ENCODE results near the gene ZNRF3.

Gene ZNRF3

DNA sequence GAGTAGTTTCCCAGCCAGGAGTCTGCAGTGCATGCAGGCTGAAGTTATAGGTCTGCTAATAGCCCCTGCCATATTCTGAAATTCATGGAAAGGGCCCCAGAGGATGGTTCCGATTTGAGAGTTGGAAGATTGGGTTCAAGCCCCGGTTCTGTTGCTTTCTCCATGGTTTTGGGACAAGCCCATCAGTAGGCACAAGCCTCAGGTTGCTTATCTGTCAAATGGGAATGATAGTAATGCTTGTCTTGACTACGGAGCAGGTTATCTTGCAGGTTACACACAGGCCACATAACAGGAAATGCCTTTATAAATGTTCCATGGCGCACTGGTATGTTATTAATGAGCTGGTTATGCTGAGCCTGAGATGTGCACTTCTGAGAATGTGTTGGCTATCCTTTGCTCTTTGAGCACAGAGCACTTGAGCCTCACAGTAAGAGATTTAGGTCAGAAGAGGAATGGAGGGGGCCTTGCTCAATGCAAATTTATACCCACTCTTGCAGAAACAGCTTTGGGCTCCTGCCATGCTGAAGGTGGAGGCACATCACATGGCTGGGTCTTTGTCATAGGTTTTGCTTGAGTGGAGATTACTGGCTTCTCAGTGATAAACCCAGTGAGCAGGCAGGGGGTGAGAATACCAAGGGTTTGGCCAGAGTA, 47.1 kb downstream of the ZNRF3 start:
- no peak for TF ChIP-seq GLIS3 (CRISPR knock-in tag; IDR thresholded peaks at IDR 0.05)
- no peak for TF ChIP-seq ESRRG (CRISPR knock-in tag; IDR thresholded peaks at IDR 0.05)
- TF ChIP-seq, protein P1, sequence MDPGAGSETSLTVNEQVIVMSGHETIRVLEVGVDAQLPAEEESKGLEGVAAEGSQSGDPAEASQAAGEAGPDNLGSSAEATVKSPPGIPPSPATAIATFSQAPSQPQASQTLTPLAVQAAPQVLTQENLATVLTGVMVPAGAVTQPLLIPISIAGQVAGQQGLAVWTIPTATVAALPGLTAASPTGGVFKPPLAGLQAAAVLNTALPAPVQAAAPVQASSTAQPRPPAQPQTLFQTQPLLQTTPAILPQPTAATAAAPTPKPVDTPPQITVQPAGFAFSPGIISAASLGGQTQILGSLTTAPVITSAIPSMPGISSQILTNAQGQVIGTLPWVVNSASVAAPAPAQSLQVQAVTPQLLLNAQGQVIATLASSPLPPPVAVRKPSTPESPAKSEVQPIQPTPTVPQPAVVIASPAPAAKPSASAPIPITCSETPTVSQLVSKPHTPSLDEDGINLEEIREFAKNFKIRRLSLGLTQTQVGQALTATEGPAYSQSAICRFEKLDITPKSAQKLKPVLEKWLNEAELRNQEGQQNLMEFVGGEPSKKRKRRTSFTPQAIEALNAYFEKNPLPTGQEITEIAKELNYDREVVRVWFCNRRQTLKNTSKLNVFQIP (CRISPR knock-in tag; IDR thresholded peaks at IDR 0.05; ENCODE audit: borderline replicate concordance, low read depth): no peak
- peak; percentile 34; the same call in 1 of the 3 replicates for ATAC-seq

DNA sequence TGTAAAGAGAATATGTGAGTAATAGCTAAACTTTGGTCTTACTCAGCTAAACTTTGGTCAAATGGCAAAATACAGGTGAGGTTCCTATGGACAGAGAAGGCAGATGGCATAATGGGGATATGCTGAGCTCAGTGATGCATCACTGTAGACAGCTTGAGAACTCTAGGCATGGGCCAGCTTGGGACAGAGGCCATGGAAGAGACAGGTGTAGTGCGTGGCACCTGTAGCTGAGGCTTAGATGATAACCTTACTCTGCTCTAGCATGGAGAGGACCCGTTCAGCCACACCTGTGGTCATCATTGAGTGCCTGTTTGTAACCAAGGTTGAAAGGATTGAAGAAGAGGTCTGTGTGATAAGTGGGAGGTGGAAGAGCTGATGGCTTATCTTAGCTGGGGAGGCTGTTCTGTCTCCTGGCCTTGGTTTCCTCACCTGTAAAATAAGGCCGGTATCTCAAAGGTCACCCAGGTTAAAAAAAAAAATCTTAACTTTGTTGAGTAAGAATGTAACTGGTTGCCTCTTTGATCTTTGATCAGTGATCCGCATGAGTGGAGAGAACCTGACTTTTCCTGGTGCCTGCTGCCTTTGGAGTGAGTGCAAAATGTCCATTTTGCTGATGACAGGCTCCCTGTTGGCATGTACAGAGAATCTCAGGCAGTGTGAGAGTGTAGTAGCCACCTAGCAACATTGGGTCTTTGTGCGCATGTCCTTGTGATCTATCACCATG, 48.6 kb downstream of the ZNRF3 start:
- no peak for ATAC-seq
- no peak for TF ChIP-seq CSDC2 (CRISPR knock-in tag; IDR thresholded peaks at IDR 0.05)
- TF ChIP-seq ZC3H10 (CRISPR knock-in tag; IDR thresholded peaks at IDR 0.05): no peak
- no peak for TF ChIP-seq ZNF70 (CRISPR knock-in tag; IDR thresholded peaks at IDR 0.05)
- TF ChIP-seq TOX (CRISPR knock-in tag; IDR thresholded peaks at IDR 0.05; ENCODE audit: borderline replicate concordance): no peak
- no peak for TF ChIP-seq BACH2 (CRISPR knock-in tag; IDR thresholded peaks at IDR 0.05; ENCODE audit: borderline replicate concordance)
- TF ChIP-seq ISL1 (CRISPR knock-in tag; IDR thresholded peaks at IDR 0.05): no peak
- TF ChIP-seq PPARA (CRISPR knock-in tag; IDR thresholded peaks at IDR 0.05; ENCODE audit: borderline replicate concordance): no peak
- TF ChIP-seq RARB (CRISPR knock-in tag; IDR thresholded peaks at IDR 0.05): no peak

DNA sequence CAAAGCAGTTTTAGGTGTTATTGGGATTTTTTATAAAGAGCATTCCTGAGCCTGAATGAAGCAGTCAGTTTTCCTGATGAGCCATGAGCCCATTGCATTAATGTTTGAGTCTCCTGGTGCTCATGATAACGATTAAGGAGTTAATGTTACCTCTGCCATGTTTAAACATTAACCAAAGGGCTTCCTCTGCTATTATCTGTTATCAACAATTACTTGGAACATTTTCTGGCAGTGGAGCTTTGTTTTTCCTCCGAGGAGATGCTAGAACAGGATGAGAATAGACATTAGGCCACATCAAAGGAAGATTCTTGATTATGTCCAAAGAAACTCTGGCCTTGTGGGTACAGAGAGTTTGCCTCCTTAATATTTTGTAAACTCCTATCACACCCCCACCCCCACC, 49.9 kb downstream of the ZNRF3 start:
- no peak for TF ChIP-seq GLIS3 (CRISPR knock-in tag; IDR thresholded peaks at IDR 0.05)
- TF ChIP-seq, protein P2, sequence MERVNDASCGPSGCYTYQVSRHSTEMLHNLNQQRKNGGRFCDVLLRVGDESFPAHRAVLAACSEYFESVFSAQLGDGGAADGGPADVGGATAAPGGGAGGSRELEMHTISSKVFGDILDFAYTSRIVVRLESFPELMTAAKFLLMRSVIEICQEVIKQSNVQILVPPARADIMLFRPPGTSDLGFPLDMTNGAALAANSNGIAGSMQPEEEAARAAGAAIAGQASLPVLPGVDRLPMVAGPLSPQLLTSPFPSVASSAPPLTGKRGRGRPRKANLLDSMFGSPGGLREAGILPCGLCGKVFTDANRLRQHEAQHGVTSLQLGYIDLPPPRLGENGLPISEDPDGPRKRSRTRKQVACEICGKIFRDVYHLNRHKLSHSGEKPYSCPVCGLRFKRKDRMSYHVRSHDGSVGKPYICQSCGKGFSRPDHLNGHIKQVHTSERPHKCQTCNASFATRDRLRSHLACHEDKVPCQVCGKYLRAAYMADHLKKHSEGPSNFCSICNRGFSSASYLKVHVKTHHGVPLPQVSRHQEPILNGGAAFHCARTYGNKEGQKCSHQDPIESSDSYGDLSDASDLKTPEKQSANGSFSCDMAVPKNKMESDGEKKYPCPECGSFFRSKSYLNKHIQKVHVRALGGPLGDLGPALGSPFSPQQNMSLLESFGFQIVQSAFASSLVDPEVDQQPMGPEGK (CRISPR knock-in tag; IDR thresholded peaks at IDR 0.05; ENCODE audit: borderline replicate concordance): no peak
- TF ChIP-seq TOX (CRISPR knock-in tag; IDR thresholded peaks at IDR 0.05; ENCODE audit: borderline replicate concordance): no peak
- TF ChIP-seq, protein P3, sequence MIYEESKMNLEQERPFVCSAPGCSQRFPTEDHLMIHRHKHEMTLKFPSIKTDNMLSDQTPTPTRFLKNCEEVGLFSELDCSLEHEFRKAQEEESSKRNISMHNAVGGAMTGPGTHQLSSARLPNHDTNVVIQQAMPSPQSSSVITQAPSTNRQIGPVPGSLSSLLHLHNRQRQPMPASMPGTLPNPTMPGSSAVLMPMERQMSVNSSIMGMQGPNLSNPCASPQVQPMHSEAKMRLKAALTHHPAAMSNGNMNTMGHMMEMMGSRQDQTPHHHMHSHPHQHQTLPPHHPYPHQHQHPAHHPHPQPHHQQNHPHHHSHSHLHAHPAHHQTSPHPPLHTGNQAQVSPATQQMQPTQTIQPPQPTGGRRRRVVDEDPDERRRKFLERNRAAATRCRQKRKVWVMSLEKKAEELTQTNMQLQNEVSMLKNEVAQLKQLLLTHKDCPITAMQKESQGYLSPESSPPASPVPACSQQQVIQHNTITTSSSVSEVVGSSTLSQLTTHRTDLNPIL (CRISPR knock-in tag; IDR thresholded peaks at IDR 0.05; ENCODE audit: low read depth): no peak
- no peak for TF ChIP-seq SNAI2 (CRISPR knock-in tag; IDR thresholded peaks at IDR 0.05)
- no peak for TF ChIP-seq RARB (CRISPR knock-in tag; IDR thresholded peaks at IDR 0.05)
- TF ChIP-seq OSR1 (CRISPR knock-in tag; IDR thresholded peaks at IDR 0.05): no peak
- no peak for TF ChIP-seq ZC3H10 (CRISPR knock-in tag; IDR thresholded peaks at IDR 0.05)
- TF ChIP-seq ESRRG (CRISPR knock-in tag; IDR thresholded peaks at IDR 0.05): no peak
- ATAC-seq: no peak

DNA sequence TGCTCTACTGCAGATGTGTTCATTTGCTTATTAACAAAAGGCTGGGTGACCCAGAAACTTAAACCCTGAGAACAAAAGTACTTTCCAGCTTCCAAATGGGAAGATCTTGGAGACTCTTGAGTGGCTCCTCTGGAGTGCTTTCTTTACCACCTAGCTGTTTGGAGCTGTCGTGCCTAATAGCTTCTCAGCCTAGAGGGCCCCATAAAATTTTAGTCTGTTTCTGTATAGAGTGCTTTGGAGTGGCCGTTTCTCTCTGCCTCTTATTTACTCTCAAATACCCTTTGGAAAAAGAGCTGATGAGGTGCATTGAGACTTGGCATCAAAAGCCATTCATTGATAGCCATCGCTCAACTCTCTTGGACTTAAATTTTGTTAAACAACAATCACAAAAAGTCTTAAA, 50.7 kb downstream of the ZNRF3 start:
- ATAC-seq: no peak
- TF ChIP-seq, protein P2 (CRISPR knock-in tag; IDR thresholded peaks at IDR 0.05; ENCODE audit: borderline replicate concordance): no peak
- TF ChIP-seq ESRRG (CRISPR knock-in tag; IDR thresholded peaks at IDR 0.05): no peak
- TF ChIP-seq, protein P4, sequence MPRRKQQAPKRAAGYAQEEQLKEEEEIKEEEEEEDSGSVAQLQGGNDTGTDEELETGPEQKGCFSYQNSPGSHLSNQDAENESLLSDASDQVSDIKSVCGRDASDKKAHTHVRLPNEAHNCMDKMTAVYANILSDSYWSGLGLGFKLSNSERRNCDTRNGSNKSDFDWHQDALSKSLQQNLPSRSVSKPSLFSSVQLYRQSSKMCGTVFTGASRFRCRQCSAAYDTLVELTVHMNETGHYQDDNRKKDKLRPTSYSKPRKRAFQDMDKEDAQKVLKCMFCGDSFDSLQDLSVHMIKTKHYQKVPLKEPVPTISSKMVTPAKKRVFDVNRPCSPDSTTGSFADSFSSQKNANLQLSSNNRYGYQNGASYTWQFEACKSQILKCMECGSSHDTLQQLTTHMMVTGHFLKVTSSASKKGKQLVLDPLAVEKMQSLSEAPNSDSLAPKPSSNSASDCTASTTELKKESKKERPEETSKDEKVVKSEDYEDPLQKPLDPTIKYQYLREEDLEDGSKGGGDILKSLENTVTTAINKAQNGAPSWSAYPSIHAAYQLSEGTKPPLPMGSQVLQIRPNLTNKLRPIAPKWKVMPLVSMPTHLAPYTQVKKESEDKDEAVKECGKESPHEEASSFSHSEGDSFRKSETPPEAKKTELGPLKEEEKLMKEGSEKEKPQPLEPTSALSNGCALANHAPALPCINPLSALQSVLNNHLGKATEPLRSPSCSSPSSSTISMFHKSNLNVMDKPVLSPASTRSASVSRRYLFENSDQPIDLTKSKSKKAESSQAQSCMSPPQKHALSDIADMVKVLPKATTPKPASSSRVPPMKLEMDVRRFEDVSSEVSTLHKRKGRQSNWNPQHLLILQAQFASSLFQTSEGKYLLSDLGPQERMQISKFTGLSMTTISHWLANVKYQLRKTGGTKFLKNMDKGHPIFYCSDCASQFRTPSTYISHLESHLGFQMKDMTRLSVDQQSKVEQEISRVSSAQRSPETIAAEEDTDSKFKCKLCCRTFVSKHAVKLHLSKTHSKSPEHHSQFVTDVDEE (CRISPR knock-in tag; IDR thresholded peaks at IDR 0.05): no peak
- TF ChIP-seq OSR1 (CRISPR knock-in tag; IDR thresholded peaks at IDR 0.05): no peak
- no peak for TF ChIP-seq SNAI2 (CRISPR knock-in tag; IDR thresholded peaks at IDR 0.05)
- no peak for TF ChIP-seq TCF4 (CRISPR knock-in tag; IDR thresholded peaks at IDR 0.05; ENCODE audit: borderline replicate concordance)
- TF ChIP-seq RARB (CRISPR knock-in tag; IDR thresholded peaks at IDR 0.05): no peak
- TF ChIP-seq ZFP3 (CRISPR knock-in tag; IDR thresholded peaks at IDR 0.05): no peak
- TF ChIP-seq ZNF565 (CRISPR knock-in tag; conservative IDR thresholded peaks at IDR 0.05; ENCODE audit: low read depth): no peak
- TF ChIP-seq, protein P1 (CRISPR knock-in tag; IDR thresholded peaks at IDR 0.05; ENCODE audit: borderline replicate concordance, low read depth): no peak
- TF ChIP-seq BACH2 (CRISPR knock-in tag; IDR thresholded peaks at IDR 0.05; ENCODE audit: borderline replicate concordance): no peak
- TF ChIP-seq ZFP30 (CRISPR knock-in tag; IDR thresholded peaks at IDR 0.05): no peak
- TF ChIP-seq ISL1 (CRISPR knock-in tag; IDR thresholded peaks at IDR 0.05): no peak
- TF ChIP-seq TOX (CRISPR knock-in tag; IDR thresholded peaks at IDR 0.05; ENCODE audit: borderline replicate concordance): no peak
- TF ChIP-seq, protein P3 (CRISPR knock-in tag; IDR thresholded peaks at IDR 0.05; ENCODE audit: low read depth): no peak
- TF ChIP-seq ARNTL (CRISPR knock-in tag; IDR thresholded peaks at IDR 0.05; ENCODE audit: borderline replicate concordance, low read depth): no peak
- no peak for TF ChIP-seq ZC3H10 (CRISPR knock-in tag; IDR thresholded peaks at IDR 0.05)

Measured in SK-N-SH treated with all-trans-retinoic acid at 6 μM for 48 hours (cell line).